ENCODE results near the gene TNKS1BP1. TPM values are rescaled to one million over a fixed set of nuclear protein-coding genes. Genes with fewer than 3 reads are reported as not detected.

The TNKS1BP1 gene
- total and polyA plus RNA-seq, 2 of the 8 experiments (the other 6 are each of a cell fraction or from before 2014, with no cell fraction given) = 50.0 to 122 TPM

DNA sequence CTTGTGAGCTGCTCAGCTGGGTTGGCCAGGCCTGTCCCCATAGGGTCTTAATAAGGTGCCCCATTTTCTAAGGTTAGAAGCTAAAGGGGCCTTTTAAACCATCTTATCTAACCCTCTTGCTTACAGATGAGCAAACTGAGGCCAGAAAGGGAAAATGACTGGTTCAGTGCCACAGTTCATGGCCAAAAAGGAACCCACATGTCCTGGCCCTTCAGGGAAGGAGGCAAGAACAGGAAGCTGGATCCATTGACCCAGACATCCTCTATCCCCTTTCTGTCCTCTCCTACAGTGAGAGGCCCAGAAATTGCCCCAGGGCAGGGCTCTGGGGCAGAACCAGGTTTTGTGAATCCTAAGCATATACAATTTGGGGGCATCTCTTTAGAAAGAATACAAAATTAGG is 46.2 kb upstream of the TNKS1BP1 start (continued):
- no peak for TF ChIP-seq CHD7 (IDR thresholded peaks at IDR 0.05; ENCODE audit: insufficient replicate concordance, low read length)
- TF ChIP-seq ASH2L (IDR thresholded peaks at IDR 0.05; ENCODE audit: low read length) = no peak
- TF ChIP-seq TCF12 (IDR thresholded peaks at IDR 0.05; ENCODE audit: low read depth, low read length) = no peak
- no peak for TF ChIP-seq HDAC2 (IDR thresholded peaks at IDR 0.05; ENCODE audit: borderline replicate concordance in 1 of 2, low read depth in 2 of 2, low read length in 2 of 2)
- no peak for TF ChIP-seq BACH1 (IDR thresholded peaks at IDR 0.05; ENCODE audit: low read length)
- no peak for TF ChIP-seq POU5F1 (IDR thresholded peaks at IDR 0.05; ENCODE audit: low read depth, low read length)
- no peak for TF ChIP-seq MAX (IDR thresholded peaks at IDR 0.05)
- no peak for TF ChIP-seq SAP30 (IDR thresholded peaks at IDR 0.05; ENCODE audit: insufficient read depth, insufficient replicate concordance, low read length)
- TF ChIP-seq E2F6 (IDR thresholded peaks at IDR 0.05) = no peak
- no peak for TF ChIP-seq BRCA1 (IDR thresholded peaks at IDR 0.05; ENCODE audit: low read depth, low read length)
- TF ChIP-seq SRF (IDR thresholded peaks at IDR 0.05; ENCODE audit: low read depth, low read length) = no peak
